T-cell (primary cell): ENCODE measurements around the gene SPINDOC. TPM values are rescaled to one million over a fixed set of nuclear protein-coding genes. Genes with fewer than 3 reads are reported as not detected.

Experiments used
- ATAC-seq, 4 experiments: fragments of 200-7000 bp in 3 of 4; fragments of 150-1000 bp in 1 of 4; cut with Tn5 transposase; replicated peaks in 1 of 4; 1 replicate in 3 of 4; 2 replicates in 1 of 4; pipeline ENCODE4 v1.10.0; 2021; ENCODE audit warnings: moderate library complexity in 3 of 4, mild to moderate bottlenecking in 2 of 4, moderate number of reproducible peaks in 1 of 4
- CTCF ChIA-PET, 2 donors: fragments of 300-600 bp; sonication (Branson Sonifier 250); formaldehyde crosslinking; loops; one replicate each; lab custom pipeline; 2022; ENCODE audit warnings: antibody characterized with exemption in 2 of 2; lab: Charles Lee
- POLR2A ChIA-PET, 2 donors: fragments of 300-600 bp; sonication (Branson Sonifier 250); formaldehyde crosslinking; loops; one replicate each; lab custom pipeline; 2022; ENCODE audit warnings: antibody characterized with exemption in 2 of 2; lab: Charles Lee
- DNase-seq, 35 experiments: peaks; one replicate each; pipeline versions ENCODE4 v3.0.0 to v3.0.0-alpha.2; 2013 to 2023
- H3K27ac ChIP-seq: one replicate; pipeline ENCODE4 v1.5.1; 2013; ENCODE audit warnings: low read length
- H3K27me3 ChIP-seq, 2 experiments: replicated peaks in 1 of 2; 1 replicate in 1 of 2; 2 replicates in 1 of 2; pipeline versions ENCODE4 v1.6.1 to v1.7.0; 2013; ENCODE audit warnings: low read length in 1 of 2, mixed read lengths in 1 of 2; ENCODE audit not compliant: control insufficient read depth in 2 of 2, insufficient read depth in 2 of 2; ENCODE audit errors: extremely low read depth in 1 of 2
- H3K36me3 ChIP-seq, 2 donors: 1 replicate in 1 of 2; 2 replicates in 1 of 2; pipeline versions ENCODE4 v1.6.1 to v1.7.0; 2013; ENCODE audit warnings: low read length in 1 of 2; ENCODE audit not compliant: control insufficient read depth in 2 of 2, insufficient read depth in 1 of 2; ENCODE audit errors: extremely low read depth in 1 of 2
- H3K4me1 ChIP-seq, 2 experiments: 1 replicate in 1 of 2; 2 replicates in 1 of 2; pipeline versions ENCODE4 v1.6.1 to v1.7.0; 2013; ENCODE audit warnings: low read length in 2 of 2, mixed read lengths in 1 of 2; ENCODE audit not compliant: insufficient read depth in 2 of 2, control insufficient read depth in 1 of 2; ENCODE audit errors: extremely low read depth in 1 of 2
- H3K4me3 ChIP-seq, 2 donors: 1 replicate in 1 of 2; 2 replicates in 1 of 2; pipeline versions ENCODE4 v1.5.1 to v1.7.0; 2013; ENCODE audit warnings: mild to moderate bottlenecking in 2 of 2, low read length in 1 of 2, moderate library complexity in 1 of 2; ENCODE audit not compliant: control insufficient read depth in 1 of 2; ENCODE audit errors: extremely low read depth in 1 of 2
- H3K9me3 ChIP-seq: 2 replicates; pipeline ENCODE4 v1.7.0; 2013
- H3K27ac Mint-ChIP-seq, 2 donors: one replicate each; pipeline ENCODE4 v1.8.0; 2020 to 2021; ENCODE audit warnings: mild to moderate bottlenecking in 2 of 2, mixed read lengths in 2 of 2
- H3K27me3 Mint-ChIP-seq, 2 donors: one replicate each; pipeline ENCODE4 v1.8.0; 2021 to 2022; ENCODE audit warnings: mixed read lengths in 2 of 2
- H3K36me3 Mint-ChIP-seq: one replicate; pipeline ENCODE4 v1.8.0; 2021; ENCODE audit warnings: mixed read lengths
- H3K4me1 Mint-ChIP-seq, 3 donors: one replicate each; pipeline ENCODE4 v1.8.0; 2020 to 2022; ENCODE audit warnings: mixed read lengths in 3 of 3, mild to moderate bottlenecking in 1 of 3
- H3K4me3 Mint-ChIP-seq, 3 donors: one replicate each; pipeline ENCODE4 v1.8.0; 2020 to 2022; ENCODE audit warnings: mild to moderate bottlenecking in 3 of 3, mixed read lengths in 3 of 3, moderate library complexity in 3 of 3
- H3K9me3 Mint-ChIP-seq, 3 donors: one replicate each; pipeline ENCODE4 v1.8.0; 2020 to 2022; ENCODE audit warnings: mixed read lengths in 3 of 3
- WGBS: methylation state at CpG from one replicate; pipeline ENCODE4 v1.1.5; 2013; ENCODE audit warnings: missing lambda C conversion rate; ENCODE audit not compliant: insufficient coverage; 5-methylcytosine and 5-hydroxymethylcytosine counted together
- total RNA-seq, 35 experiments: library from RNA in 6 of 35; stranded (reverse) in 6 of 35; fragments of 120-200 nt in 1 of 35; gene quantifications; one replicate each; pipeline versions ENCODE4 v1.2.1 to v1.2.4 and lab custom pipeline; 2013 to 2026

Gene SPINDOC
- total RNA-seq, 5 donors from 2014 or later (not counting 1 experiment from before 2014, with no cell fraction given) = 8.1 to 16.1 (median 15.3) TPM

- no peaks in the 10 kb centered on the region for H3K9me3 Mint-ChIP-seq
- Histone ChIP-seq H3K27ac (no peak overlapping the region), H3K4me1 (peaks cover 0 to 22% of the 10 kb centered on the region in 2 experiments), H3K4me3 (no peak overlapping the region), H3K27me3 (peaks cover 3 to 24% of the 10 kb centered on the region in 2 experiments), H3K36me3 (no peaks in the 10 kb centered on the region), H3K9me3 (no peaks in the 10 kb centered on the region)
- H3K27ac Mint-ChIP-seq = peak overlapping the region in 1 of 2 donors; percentile 6
- ATAC-seq (no peak), DNase-seq (no peak)
- 100% methylated on average over 4 of the region's 7 CpGs for WGBS
- peaks cover 3 to 13% of the 10 kb centered on the region in 2 donors for H3K27me3 Mint-ChIP-seq
- CTCF ChIA-PET = interaction anchor here (1.2 to 1.5 kb wide), 2 partner anchors 70 to 286 kb away, joined by 4 to 5 read pairs; no protein-coding TSS in a partner anchor
- H3K36me3 Mint-ChIP-seq = no peaks in the 10 kb centered on the region
- POLR2A ChIA-PET = interaction anchor here in 1 of 2 donors (0.6 kb wide), 1 partner anchor 12 kb away, joined by 6 read pairs; no protein-coding TSS in a partner anchor
- H3K4me3 Mint-ChIP-seq = peak overlapping the region; percentile 86 to 98 (median 96)
- peaks cover 8 to 13% (median 9%) of the 10 kb centered on the region in 3 donors for H3K4me1 Mint-ChIP-seq
These were observed 46.6 kb upstream of the SPINDOC start for GRCh38 chr11:63766531-63767235.

- Histone ChIP-seq H3K4me1 (peaks cover 0 to 22% of the 10 kb centered on the region in 2 experiments), H3K27ac (no peak overlapping the region), H3K27me3 (peaks cover 3 to 25% of the 10 kb centered on the region in 2 experiments), H3K36me3 (no peaks in the 10 kb centered on the region), H3K9me3 (no peaks in the 10 kb centered on the region), H3K4me3 (peak overlapping the region; percentile 71 to 98)
- WGBS = 28% methylated on average over 4 of the region's 4 CpGs
- DNase-seq = no peak
- Mint-ChIP-seq H3K36me3 (no peaks in the 10 kb centered on the region), H3K4me1 (peaks cover 8 to 13% (median 9%) of the 10 kb centered on the region in 3 donors), H3K27ac (peak overlapping the region; percentile 76 to 90), H3K4me3 (peak overlapping the region; percentile 86 to 98 (median 96)), H3K9me3 (no peaks in the 10 kb centered on the region), H3K27me3 (peaks cover 3 to 16% of the 10 kb centered on the region in 2 donors)
- ATAC-seq = no peak
- ChIA-PET POLR2A (interaction anchor here in 1 of 2 donors (0.6 kb wide), 1 partner anchor 13 kb away, joined by 6 read pairs; no protein-coding TSS in a partner anchor), CTCF (interaction anchor here (0.7 to 1.5 kb wide), 3 partner anchors 38 to 287 kb away, joined by 4 to 5 read pairs (median 4); no protein-coding TSS in a partner anchor)
These were observed 46.0 kb upstream of the SPINDOC start for GRCh38 chr11:63767267-63767564.

- no peaks in the 10 kb centered on the region for H3K36me3 Mint-ChIP-seq
- ChIA-PET CTCF (interaction anchor here (0.7 to 1.5 kb wide), 5 partner anchors 27 to 287 kb away, joined by 3 to 5 read pairs (median 4); no protein-coding TSS in a partner anchor), POLR2A (no interaction called here)
These were observed 45.6 kb upstream of the SPINDOC start for GRCh38 chr11:63767565-63768236.

GRCh38 chr11:63768237-63769041 is 44.8 kb upstream of the SPINDOC start, which contains the start of gene ZFTA:
Gene ZFTA, minus strand, starts transcription at chr11:63768775. Its CDS starts 153 bp downstream, at chr11:63768622.
- ChIA-PET CTCF (interaction anchor here (0.5 to 1.5 kb wide), 4 partner anchors 28 to 707 kb away, joined by 3 to 15 read pairs (median 4); no protein-coding TSS in a partner anchor), POLR2A (no interaction called here)
- DNase-seq (peak in 32 of 35 experiments; percentile 24 to 79 (median 50)), ATAC-seq (peak; percentile 67 to 82 (median 74))
- H3K27me3 Mint-ChIP-seq = peaks cover 8 to 22% of the 10 kb centered on the region in 2 donors
- peak within 1 kb of the TSS; percentile 86 to 98 (median 96) for H3K4me3 Mint-ChIP-seq
- no peaks in the 10 kb centered on the region for H3K36me3 ChIP-seq
- peak within 1 kb of the TSS; percentile 76 to 90 for H3K27ac Mint-ChIP-seq
- no peaks in the 10 kb centered on the region for H3K36me3 Mint-ChIP-seq
- no peaks in the 10 kb centered on the region for H3K9me3 Mint-ChIP-seq
- no peaks in the 10 kb centered on the region for H3K9me3 ChIP-seq
- H3K27me3 ChIP-seq = peaks cover 3 to 25% of the 10 kb centered on the region in 2 experiments
- no peak within 1 kb of the TSS for H3K27ac ChIP-seq
- H3K4me1 Mint-ChIP-seq = peaks cover 8 to 13% (median 9%) of the 10 kb centered on the region in 3 donors
- peak within 1 kb of the TSS; percentile 71 to 98 for H3K4me3 ChIP-seq
- WGBS = under 1% methylated on average over 105 of the region's 113 CpGs
- H3K4me1 ChIP-seq = peaks cover 0 to 22% of the 10 kb centered on the region in 2 experiments

More at GRCh38 chr11:63767565-63768236, 45.6 kb upstream of the SPINDOC start:
- H3K36me3 ChIP-seq = no peaks in the 10 kb centered on the region
- no peaks in the 10 kb centered on the region for H3K9me3 ChIP-seq
- Mint-ChIP-seq H3K4me3 (peak overlapping the region; percentile 86 to 98 (median 96)), H3K27me3 (peaks cover 3 to 17% of the 10 kb centered on the region in 2 donors), H3K4me1 (peaks cover 8 to 13% (median 9%) of the 10 kb centered on the region in 3 donors), H3K9me3 (no peaks in the 10 kb centered on the region), H3K27ac (peak overlapping the region; percentile 76 to 90)
- ATAC-seq (peak; percentile 17 to 37 (median 32)), DNase-seq (peak in 17 of 35 experiments; percentile 6 to 51 (median 20))
- no peak overlapping the region for H3K27ac ChIP-seq
- peak overlapping the region; percentile 71 to 98 for H3K4me3 ChIP-seq
- H3K27me3 ChIP-seq = peaks cover 3 to 25% of the 10 kb centered on the region in 2 experiments
- 1% methylated on average over 32 of the region's 34 CpGs for WGBS
- peaks cover 0 to 22% of the 10 kb centered on the region in 2 experiments for H3K4me1 ChIP-seq

- ChIA-PET CTCF (interaction anchor here in 1 of 2 donors (0.6 kb wide), 1 partner anchor 68 kb away, joined by 3 read pairs; no protein-coding TSS in a partner anchor), POLR2A (interaction anchor here in 1 of 2 donors (0.6 kb wide), 1 partner anchor 222 kb away, joined by 3 read pairs; no protein-coding TSS in a partner anchor)
- no peaks in the 10 kb centered on the region for H3K9me3 ChIP-seq
- Mint-ChIP-seq H3K9me3 (no peaks in the 10 kb centered on the region), H3K27me3 (peaks cover 8 to 22% of the 10 kb centered on the region in 2 donors), H3K27ac (no peak overlapping the region), H3K4me3 (peak overlapping the region; percentile 9 to 61 (median 46)), H3K36me3 (no peaks in the 10 kb centered on the region), H3K4me1 (peaks cover 8 to 13% (median 9%) of the 10 kb centered on the region in 3 donors)
- H3K36me3 ChIP-seq = no peaks in the 10 kb centered on the region
- peak; percentile 40 to 52 (median 45) for ATAC-seq
- under 1% methylated on average over 82 of the region's 82 CpGs for WGBS
- peak in 12 of 35 experiments; percentile 7 to 41 (median 28) for DNase-seq
- H3K27me3 ChIP-seq = peaks cover 3 to 28% of the 10 kb centered on the region in 2 experiments
- H3K4me3 ChIP-seq = peak overlapping the region; percentile 3 to 59
- H3K4me1 ChIP-seq = peaks cover 0 to 22% of the 10 kb centered on the region in 2 experiments
- H3K27ac ChIP-seq = no peak overlapping the region
These were observed 44.1 kb upstream of the SPINDOC start for GRCh38 chr11:63769042-63769713.
